ENCODE results near the gene DUSP14. TPM values are rescaled to one million over a fixed set of nuclear protein-coding genes. Genes with fewer than 3 reads are reported as not detected.
A peak's percentile ranks its signal among the peaks of the same experiment; 100 is the strongest.
"Not testable (repeated sequence)": the region's sequence is repeated elsewhere in the genome, so short reads cannot be mapped to it uniquely, and the experiment has no call there.

DUSP14 gene
- total RNA-seq, 1 experiment from 2014 or later, result 56.2 TPM

DNA sequence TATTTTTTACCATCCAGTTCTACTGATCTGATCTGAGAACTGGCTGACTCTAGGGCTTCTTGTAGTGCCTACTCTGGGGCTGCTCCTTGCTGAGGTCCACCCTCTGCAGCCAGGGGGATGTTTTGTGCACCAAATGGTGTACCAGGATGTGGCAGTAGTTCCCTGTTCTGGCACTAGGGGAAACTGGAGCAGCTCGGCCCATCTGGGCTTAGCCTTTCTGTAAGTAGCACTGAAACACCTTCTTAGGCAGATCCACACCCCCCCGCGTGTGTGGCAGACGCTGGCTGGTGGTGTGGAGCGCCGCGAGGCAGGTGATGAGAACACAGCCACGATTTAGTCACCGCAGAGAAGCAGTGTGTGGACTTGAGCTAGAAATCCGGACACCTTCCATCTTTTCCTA is 17.0 kb downstream of the DUSP14 start:
- TF ChIP-seq, protein P1, sequence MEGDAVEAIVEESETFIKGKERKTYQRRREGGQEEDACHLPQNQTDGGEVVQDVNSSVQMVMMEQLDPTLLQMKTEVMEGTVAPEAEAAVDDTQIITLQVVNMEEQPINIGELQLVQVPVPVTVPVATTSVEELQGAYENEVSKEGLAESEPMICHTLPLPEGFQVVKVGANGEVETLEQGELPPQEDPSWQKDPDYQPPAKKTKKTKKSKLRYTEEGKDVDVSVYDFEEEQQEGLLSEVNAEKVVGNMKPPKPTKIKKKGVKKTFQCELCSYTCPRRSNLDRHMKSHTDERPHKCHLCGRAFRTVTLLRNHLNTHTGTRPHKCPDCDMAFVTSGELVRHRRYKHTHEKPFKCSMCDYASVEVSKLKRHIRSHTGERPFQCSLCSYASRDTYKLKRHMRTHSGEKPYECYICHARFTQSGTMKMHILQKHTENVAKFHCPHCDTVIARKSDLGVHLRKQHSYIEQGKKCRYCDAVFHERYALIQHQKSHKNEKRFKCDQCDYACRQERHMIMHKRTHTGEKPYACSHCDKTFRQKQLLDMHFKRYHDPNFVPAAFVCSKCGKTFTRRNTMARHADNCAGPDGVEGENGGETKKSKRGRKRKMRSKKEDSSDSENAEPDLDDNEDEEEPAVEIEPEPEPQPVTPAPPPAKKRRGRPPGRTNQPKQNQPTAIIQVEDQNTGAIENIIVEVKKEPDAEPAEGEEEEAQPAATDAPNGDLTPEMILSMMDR (conservative IDR thresholded peaks at IDR 0.05; ENCODE audit: low read depth, low read length), result peak; percentile 56
- no peak for TF ChIP-seq EZH2phosphoT487 (IDR thresholded peaks at IDR 0.05; ENCODE audit: borderline replicate concordance, low read length)
- BruUV-seq (replicated peaks), result no TSS peak
- intact Hi-C loops (cut with micrococcal nuclease), result no loop called here
- no peak overlapping the region for H3K4me3 ChIP-seq (ENCODE audit: low read length)
- H3K4me1 ChIP-seq (ENCODE audit: insufficient read depth, low read length), result no peaks in the 10 kb centered on the region
- ATAC-seq (peak; percentile 81), DNase-seq (peak; percentile 46)
- no peaks in the 10 kb centered on the region for H3K9me3 ChIP-seq (ENCODE audit: low read length)
- H3K79me2 ChIP-seq (ENCODE audit: low read length), result peaks cover 81% of the 10 kb centered on the region
- no peaks in the 10 kb centered on the region for H3K36me3 ChIP-seq (ENCODE audit: low read depth, low read length)
- H3K27me3 ChIP-seq (ENCODE audit: low read length), result no peaks in the 10 kb centered on the region
- H3K27ac ChIP-seq (ENCODE audit: low read length), result no peak overlapping the region
- no peaks in the 10 kb centered on the region for H3K9me2 ChIP-seq (replicated peaks; ENCODE audit: low read length)
- no peak overlapping the region for H3K4me2 ChIP-seq (ENCODE audit: low read length)
- H2AFZ ChIP-seq (ENCODE audit: low read length), result no peak overlapping the region
- ChIA-PET POLR2A (ENCODE audit: unreplicated experiment) (no interaction called here), CTCF (no interaction called here)
- no peaks in the 10 kb centered on the region for H3F3A ChIP-seq (ENCODE audit: low read length, unreplicated experiment)
- peaks cover 8% of the 10 kb centered on the region; the same call in 1 of the 2 replicates for H4K20me1 ChIP-seq (ENCODE audit: low read length)
- H3K9ac ChIP-seq (ENCODE audit: low read length), result no peak overlapping the region

DNA sequence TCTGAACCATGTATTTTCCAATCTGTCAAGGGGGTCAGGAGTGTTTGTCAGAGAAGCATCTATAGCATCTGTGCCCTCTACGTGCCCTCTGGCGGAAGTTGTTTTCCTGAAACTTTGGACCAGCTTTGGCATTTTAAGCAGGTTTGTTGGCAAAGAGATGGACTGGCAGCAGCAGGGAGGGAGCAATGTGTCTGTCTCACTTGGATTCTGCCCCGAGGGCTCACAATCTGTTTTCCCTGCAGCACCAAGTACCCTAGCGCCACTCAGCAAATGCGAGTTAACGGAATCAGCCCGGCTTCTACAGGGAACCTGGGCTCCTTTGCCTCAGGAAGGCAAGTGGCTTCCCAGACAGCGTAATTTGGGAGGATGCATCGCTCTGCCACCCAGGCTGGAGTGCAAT is 17.4 kb downstream of the DUSP14 start:
- ChIA-PET POLR2A (ENCODE audit: unreplicated experiment) (no interaction called here), CTCF (no interaction called here)
- H3K4me2 ChIP-seq (ENCODE audit: low read length), result no peak overlapping the region
- no peaks in the 10 kb centered on the region for H3K27me3 ChIP-seq (ENCODE audit: low read length)
- H3F3A ChIP-seq (ENCODE audit: low read length, unreplicated experiment), result no peaks in the 10 kb centered on the region
- no peak for DNase-seq
- no TSS peak for BruUV-seq (replicated peaks)
- no peak for ATAC-seq
- intact Hi-C loops (cut with micrococcal nuclease), result no loop called here
- H3K9me2 ChIP-seq (replicated peaks; ENCODE audit: low read length), result no peaks in the 10 kb centered on the region
- H3K9me3 ChIP-seq (ENCODE audit: low read length), result no peaks in the 10 kb centered on the region
- H2AFZ ChIP-seq (ENCODE audit: low read length), result no peak overlapping the region
- H3K36me3 ChIP-seq (ENCODE audit: low read depth, low read length), result no peaks in the 10 kb centered on the region
- H3K4me1 ChIP-seq (ENCODE audit: insufficient read depth, low read length), result no peaks in the 10 kb centered on the region
- TF ChIP-seq EZH2 (IDR thresholded peaks at IDR 0.05; ENCODE audit: low read length, unreplicated experiment), result no peak
- TF ChIP-seq, protein P1 (conservative IDR thresholded peaks at IDR 0.05; ENCODE audit: low read depth, low read length), result no peak
- TF ChIP-seq EZH2phosphoT487 (IDR thresholded peaks at IDR 0.05; ENCODE audit: borderline replicate concordance, low read length), result no peak
- no peak overlapping the region for H3K4me3 ChIP-seq (ENCODE audit: low read length)
- no peak overlapping the region for H3K27ac ChIP-seq (ENCODE audit: low read length)
- no peak overlapping the region for H3K9ac ChIP-seq (ENCODE audit: low read length)
- H3K79me2 ChIP-seq (ENCODE audit: low read length), result peaks cover 80% of the 10 kb centered on the region
- H4K20me1 ChIP-seq (ENCODE audit: low read length), result peaks cover 8% of the 10 kb centered on the region; the same call in 1 of the 2 replicates

DNA sequence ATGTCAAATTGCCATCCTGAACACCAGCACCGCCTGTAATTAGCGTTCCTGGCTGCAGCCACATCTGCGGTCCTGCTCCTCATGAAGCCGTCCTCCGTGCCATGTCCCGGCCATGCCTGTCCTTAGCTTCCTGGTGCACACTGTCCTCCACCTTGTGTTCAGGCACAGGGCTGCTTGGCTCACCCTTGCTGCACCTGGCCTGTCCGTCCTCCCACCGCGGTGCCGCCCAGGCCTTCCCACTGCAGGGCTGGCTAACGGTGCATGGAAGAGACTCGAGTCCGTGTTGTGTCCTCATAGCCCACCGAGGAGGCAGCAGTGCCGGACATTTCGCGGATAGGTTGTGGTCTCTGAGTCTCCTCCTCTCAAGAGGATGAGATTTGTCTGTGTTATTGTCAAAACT is 20.4 kb downstream of the DUSP14 start:
- H3F3A ChIP-seq (ENCODE audit: low read length, unreplicated experiment), result no peaks in the 10 kb centered on the region
- ATAC-seq (no peak), DNase-seq (no peak)
- peaks cover 54% of the 10 kb centered on the region for H3K79me2 ChIP-seq (ENCODE audit: low read length)
- H3K9ac ChIP-seq (ENCODE audit: low read length), result no peak overlapping the region
- ChIA-PET POLR2A (ENCODE audit: unreplicated experiment) (no interaction called here), CTCF (interaction anchor here (0.7 kb wide), 1 partner anchor 18 kb away, joined by 3 read pairs; no protein-coding TSS in a partner anchor)
- BruUV-seq (replicated peaks), result no TSS peak
- H3K36me3 ChIP-seq (ENCODE audit: low read depth, low read length), result no peaks in the 10 kb centered on the region; the same call in 1 of the 2 replicates
- intact Hi-C loops (cut with micrococcal nuclease), result no loop called here
- peaks cover 8% of the 10 kb centered on the region; the same call in 1 of the 2 replicates for H4K20me1 ChIP-seq (ENCODE audit: low read length)
- no peak overlapping the region for H3K27ac ChIP-seq (ENCODE audit: low read length)
- H3K4me3 ChIP-seq (ENCODE audit: low read length), result no peak overlapping the region
- no peaks in the 10 kb centered on the region for H3K27me3 ChIP-seq (ENCODE audit: low read length)
- no peak overlapping the region for H2AFZ ChIP-seq (ENCODE audit: low read length)
- no peaks in the 10 kb centered on the region for H3K9me3 ChIP-seq (ENCODE audit: low read length)
- H3K9me2 ChIP-seq (replicated peaks; ENCODE audit: low read length), result no peaks in the 10 kb centered on the region
- no peaks in the 10 kb centered on the region for H3K4me1 ChIP-seq (ENCODE audit: insufficient read depth, low read length)
- H3K4me2 ChIP-seq (ENCODE audit: low read length), result no peak overlapping the region
- TF ChIP-seq, protein P1 (conservative IDR thresholded peaks at IDR 0.05; ENCODE audit: low read depth, low read length), result no peak
- TF ChIP-seq EZH2phosphoT487 (IDR thresholded peaks at IDR 0.05; ENCODE audit: borderline replicate concordance, low read length) (no peak), EZH2 (IDR thresholded peaks at IDR 0.05; ENCODE audit: low read length, unreplicated experiment) (no peak)

DNA sequence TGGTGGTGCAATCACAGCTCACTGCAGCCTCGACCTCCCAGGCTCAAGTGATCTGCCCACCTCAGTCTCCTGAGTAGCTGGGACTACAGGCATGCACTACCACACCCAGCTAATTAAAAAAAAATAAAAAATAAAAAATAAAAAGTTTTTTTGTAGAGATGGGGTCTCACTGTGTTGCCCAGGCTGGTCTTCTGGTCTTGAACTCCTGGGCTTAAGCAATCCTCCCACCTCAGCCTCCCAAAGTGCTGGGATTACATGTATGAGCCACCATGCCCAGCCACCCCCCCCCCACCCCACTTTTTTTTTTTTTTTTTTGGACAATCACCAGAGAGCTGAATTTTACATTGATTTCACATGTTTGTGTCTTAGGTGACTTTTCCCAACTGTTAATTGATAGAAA is 22.0 kb downstream of the DUSP14 start:
- ATAC-seq; DNase-seq; H3K9me3 ChIP-seq (ENCODE audit: low read length); POLR2A ChIA-PET (ENCODE audit: unreplicated experiment); H3K27ac ChIP-seq (ENCODE audit: low read length); H3K9me2 ChIP-seq (replicated peaks; ENCODE audit: low read length); CTCF ChIA-PET; BruUV-seq (replicated peaks); H3K4me3 ChIP-seq (ENCODE audit: low read length); intact Hi-C loops (cut with micrococcal nuclease); H3K4me2 ChIP-seq (ENCODE audit: low read length); H3F3A ChIP-seq (ENCODE audit: low read length, unreplicated experiment); H4K20me1 ChIP-seq (ENCODE audit: low read length); H3K36me3 ChIP-seq (ENCODE audit: low read depth, low read length); H2AFZ ChIP-seq (ENCODE audit: low read length); H3K4me1 ChIP-seq (ENCODE audit: insufficient read depth, low read length); H3K9ac ChIP-seq (ENCODE audit: low read length); H3K27me3 ChIP-seq (ENCODE audit: low read length): not testable (repeated sequence)
- H3K79me2 ChIP-seq (ENCODE audit: low read length), result peaks cover 39% of the 10 kb centered on the region

Measured in PC-3 (cell line).